HepG2 (cell line): ENCODE results near the gene RGN. TPM values are rescaled to one million over a fixed set of nuclear protein-coding genes. Genes with fewer than 3 reads are reported as not detected.

Experiments
- BHLHE40 ChIP-seq: IDR thresholded peaks from 2 replicates; pipeline ENCODE4 v1.6.1; 2011; ENCODE audit warnings: low read length, improper control_type of control experiment
- DMAP1 ChIP-seq: IDR thresholded peaks from 2 replicates; pipeline ENCODE4 v1.6.1; 2016
- ELF3 ChIP-seq: IDR thresholded peaks from 2 replicates; pipeline ENCODE4 v1.6.1; 2016; ENCODE audit warnings: missing genetic modification reagents, missing compliant biosample characterization
- FOXO1 ChIP-seq: sonication (generic); formaldehyde crosslinking; IDR thresholded peaks from 2 replicates; pipeline ENCODE4 v1.4.0; 2020; ENCODE audit warnings: missing genetic modification reagents
- GABPB1 ChIP-seq: IDR thresholded peaks from 2 replicates; pipeline ENCODE4 v1.6.1; 2016; ENCODE audit warnings: mild to moderate bottlenecking, missing genetic modification reagents, moderate library complexity, missing compliant biosample characterization
- JDP2 ChIP-seq: sonication (generic); formaldehyde crosslinking; IDR thresholded peaks from 2 replicates; pipeline ENCODE4 v1.8.1; 2022; ENCODE audit warnings: missing genetic modification reagents, borderline replicate concordance
- KMT2B ChIP-seq: IDR thresholded peaks from 2 replicates; pipeline ENCODE4 v1.6.1; 2016; ENCODE audit warnings: missing genetic modification reagents, missing compliant biosample characterization
- MBD4 ChIP-seq: IDR thresholded peaks from 2 replicates; pipeline ENCODE4 v1.6.1; 2012; ENCODE audit warnings: low read length, inconsistent platforms, borderline replicate concordance
- NFYC ChIP-seq: IDR thresholded peaks from 2 replicates; pipeline ENCODE4 v1.6.1; 2016; ENCODE audit warnings: missing genetic modification reagents, missing compliant biosample characterization
- PBX2 ChIP-seq: IDR thresholded peaks from 2 replicates; pipeline ENCODE4 v1.6.1; 2016; ENCODE audit warnings: control low read depth
- PBX3 ChIP-seq: sonication (generic); formaldehyde crosslinking; IDR thresholded peaks from 2 replicates; pipeline ENCODE4 v1.8.1; 2023; ENCODE audit warnings: missing genetic modification reagents, inconsistent platforms, borderline replicate concordance
- POLR2AphosphoS5 ChIP-seq: IDR thresholded peaks from 2 replicates; pipeline ENCODE4 v1.6.1; 2012; ENCODE audit warnings: low read depth, low read length
- POLR2G ChIP-seq: fragments of 200-400 bp; formaldehyde crosslinking; IDR thresholded peaks from 2 replicates; pipeline ENCODE4 v1.6.1; 2018; ENCODE audit warnings: mild to moderate bottlenecking, low read depth, low read length, moderate library complexity
- SALL1 ChIP-seq: sonication (generic); formaldehyde crosslinking; IDR thresholded peaks from 2 replicates; pipeline ENCODE4 v1.8.0; 2022; ENCODE audit warnings: mild to moderate bottlenecking, missing genetic modification reagents
- SAP130 ChIP-seq: IDR thresholded peaks from 2 replicates; pipeline ENCODE4 v1.6.1; 2016; ENCODE audit warnings: low read depth
- TAF1 ChIP-seq: sonication (generic); formaldehyde crosslinking; IDR thresholded peaks from 2 replicates; pipeline ENCODE4 v1.4.0; 2020; ENCODE audit warnings: missing genetic modification reagents
- YEATS2 ChIP-seq: sonication (generic); formaldehyde crosslinking; IDR thresholded peaks from 2 replicates; pipeline ENCODE4 v1.4.0; 2020; ENCODE audit warnings: missing genetic modification reagents, borderline replicate concordance
- ZBED4 ChIP-seq: sonication (generic); formaldehyde crosslinking; IDR thresholded peaks from 2 replicates; pipeline ENCODE4 v1.4.0; 2020; ENCODE audit warnings: missing genetic modification reagents, borderline replicate concordance
- ZFP91 ChIP-seq: sonication (generic); formaldehyde crosslinking; IDR thresholded peaks from 2 replicates; pipeline ENCODE4 v1.9.0; 2022; ENCODE audit warnings: missing genetic modification reagents, mild to moderate bottlenecking, borderline replicate concordance
- ZNF605 ChIP-seq: sonication (generic); formaldehyde crosslinking; IDR thresholded peaks from 2 replicates; pipeline ENCODE4 v1.8.0; 2022; ENCODE audit warnings: mild to moderate bottlenecking, missing genetic modification reagents
- ZNF614 ChIP-seq: IDR thresholded peaks from 2 replicates; pipeline ENCODE4 v1.6.1; 2018; ENCODE audit warnings: missing biosample characterization, missing genetic modification reagents, inconsistent platforms, borderline replicate concordance
- ZNF678 ChIP-seq: sonication (generic); formaldehyde crosslinking; IDR thresholded peaks from 2 replicates; pipeline ENCODE4 v1.4.0; 2020; ENCODE audit warnings: mild to moderate bottlenecking, missing genetic modification reagents
- ZNF775 ChIP-seq: sonication (generic); formaldehyde crosslinking; IDR thresholded peaks from 2 replicates; pipeline ENCODE4 v1.4.0; 2020; ENCODE audit warnings: missing genetic modification reagents, mild to moderate bottlenecking, moderate library complexity, borderline replicate concordance
- polyA plus RNA-seq, 8 experiments: library from polyadenylated mRNA; depleted of rRNA in 3 of 8; stranded (reverse) in 7 of 8; unstranded in 1 of 8; fragments of >200 nt; fragmentation: Illumina TruSeq in 4 of 8; extraction: Trizol in 4 of 8; gene quantifications; 2 replicates each; pipeline versions ENCODE4 v1.2.1 to v1.2.3, GENCODE V29; 2011 to 2016; ENCODE audit warnings: low read depth in 4 of 8, missing spikeins in 1 of 8, mixed read lengths in 1 of 8; ENCODE audit not compliant: insufficient read depth in 1 of 8
- total RNA-seq, 5 experiments: library from RNA; depleted of rRNA; stranded (reverse); fragments of >200 nt; fragmentation: Illumina TruSeq; extraction: Trizol; gene quantifications; 2 replicates each; pipeline ENCODE4 v1.2.3, GENCODE V29; 2016; ENCODE audit warnings: low read depth in 1 of 5

RGN gene
- total and polyA plus RNA-seq, 2 of the 13 experiments (the other 11 are each of a cell fraction or from before 2014, with no cell fraction given), result 19.6 to 74.4 TPM

DNA sequence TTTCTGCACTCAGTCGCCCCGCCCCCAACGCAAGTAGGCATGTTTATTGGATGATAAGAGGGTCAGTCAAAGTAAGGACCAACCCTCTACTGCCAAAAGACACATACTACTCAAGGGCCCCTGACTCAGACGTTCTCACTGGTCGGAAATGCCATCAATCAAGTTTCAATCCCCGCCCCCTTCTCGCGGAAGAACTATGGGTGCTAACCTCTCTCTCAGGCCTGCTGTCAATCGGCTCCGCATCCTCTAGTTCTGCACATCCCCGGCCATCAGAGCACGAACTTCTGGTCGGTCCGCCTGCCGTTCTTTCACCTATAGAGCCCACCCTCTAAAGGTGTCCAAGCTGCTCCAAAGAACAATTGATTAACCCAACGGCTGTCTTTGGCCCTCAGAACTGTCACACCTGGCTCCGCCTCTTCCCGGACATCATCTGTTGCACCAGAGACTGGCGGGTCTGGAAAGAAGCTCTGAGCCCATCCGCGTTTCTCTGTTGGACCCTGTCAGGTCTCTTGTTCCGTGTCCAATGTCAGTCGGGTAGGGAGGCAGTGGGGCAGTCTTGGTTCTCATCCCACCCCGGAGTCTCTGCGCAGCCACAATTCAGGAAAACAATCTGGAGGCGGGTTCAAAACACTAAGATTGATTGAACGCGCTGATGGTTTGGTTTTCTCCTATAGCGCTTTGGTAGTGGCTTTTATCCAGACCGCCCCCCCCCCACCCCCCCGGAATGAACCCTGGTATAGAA lies 51.1 kb downstream of the RGN start (continued):
- TF ChIP-seq ZFP91 (CRISPR knock-in tag) (peak; percentile 71), MBD4 (no peak), NFYC (CRISPR knock-in tag) (peak; percentile 95), ZNF678 (no peak), KMT2B (CRISPR knock-in tag) (peak; percentile 35; the same call in 1 of the 2 replicates), YEATS2 (CRISPR knock-in tag) (peak; percentile 93), DMAP1 (CRISPR knock-in tag) (0 out of 2 replicates have a peak, but pooled peaks have one; percentile 29), ZNF775 (CRISPR knock-in tag) (no peak), BHLHE40 (no peak), PBX3 (peak; percentile 31; the same call in 1 of the 2 replicates), FOXO1 (no peak), JDP2 (no peak), ZBED4 (0 out of 2 replicates have a peak, but pooled peaks have one; percentile 26), TAF1 (peak; percentile 56), POLR2AphosphoS5 (peak; percentile 40; the same call in 1 of the 2 replicates), ZNF614 (CRISPR knock-in tag) (0 out of 2 replicates have a peak, but pooled peaks have one; percentile 34), ELF3 (CRISPR knock-in tag) (0 out of 2 replicates have a peak, but pooled peaks have one; percentile 33), SALL1 (CRISPR knock-in tag) (peak; percentile 36; the same call in 1 of the 2 replicates), ZNF605 (CRISPR knock-in tag) (no peak), SAP130 (CRISPR knock-in tag) (peak; percentile 61), PBX2 (CRISPR knock-in tag) (peak; percentile 97), POLR2G (peak; percentile 48; the same call in 1 of the 2 replicates), GABPB1 (CRISPR knock-in tag) (peak; percentile 49)
